ENCODE measurements around the gene PFN3.

DNA sequence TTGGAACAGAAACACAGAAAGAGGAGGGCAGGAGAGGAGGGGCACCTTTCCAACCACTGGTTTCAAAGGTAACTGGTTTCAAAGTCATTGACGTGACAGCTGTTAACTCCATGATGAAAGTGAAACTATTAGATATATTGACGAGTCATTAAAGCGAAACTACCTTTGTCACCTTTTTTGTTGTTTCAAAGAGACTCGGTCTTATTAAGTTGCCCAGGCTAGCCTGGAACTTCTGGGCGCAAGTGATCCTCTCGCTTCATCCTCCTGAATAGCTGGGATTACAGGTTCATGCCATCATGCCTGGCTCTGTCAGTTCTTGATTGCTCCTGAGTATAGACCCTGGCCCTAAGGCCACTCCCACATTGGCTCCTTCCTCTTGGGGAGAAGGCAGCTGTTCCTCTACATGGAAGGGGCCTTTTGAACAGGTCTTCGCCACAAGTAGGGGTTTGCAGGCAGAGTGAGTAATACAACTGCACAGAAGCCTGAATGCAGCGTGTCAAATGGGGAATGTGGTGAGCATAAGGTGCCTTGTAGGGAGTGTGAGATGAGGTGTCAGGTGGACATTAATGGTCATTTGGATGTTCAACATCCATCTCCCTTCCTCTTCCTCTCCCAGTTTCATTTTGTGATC is 12.3 kb upstream of the PFN3 start:
- TF ChIP-seq EZH2phosphoT487 (IDR thresholded peaks at IDR 0.05) (no peak), EZH2 (IDR thresholded peaks at IDR 0.05) (no peak)
- TF ChIP-seq, protein P1, sequence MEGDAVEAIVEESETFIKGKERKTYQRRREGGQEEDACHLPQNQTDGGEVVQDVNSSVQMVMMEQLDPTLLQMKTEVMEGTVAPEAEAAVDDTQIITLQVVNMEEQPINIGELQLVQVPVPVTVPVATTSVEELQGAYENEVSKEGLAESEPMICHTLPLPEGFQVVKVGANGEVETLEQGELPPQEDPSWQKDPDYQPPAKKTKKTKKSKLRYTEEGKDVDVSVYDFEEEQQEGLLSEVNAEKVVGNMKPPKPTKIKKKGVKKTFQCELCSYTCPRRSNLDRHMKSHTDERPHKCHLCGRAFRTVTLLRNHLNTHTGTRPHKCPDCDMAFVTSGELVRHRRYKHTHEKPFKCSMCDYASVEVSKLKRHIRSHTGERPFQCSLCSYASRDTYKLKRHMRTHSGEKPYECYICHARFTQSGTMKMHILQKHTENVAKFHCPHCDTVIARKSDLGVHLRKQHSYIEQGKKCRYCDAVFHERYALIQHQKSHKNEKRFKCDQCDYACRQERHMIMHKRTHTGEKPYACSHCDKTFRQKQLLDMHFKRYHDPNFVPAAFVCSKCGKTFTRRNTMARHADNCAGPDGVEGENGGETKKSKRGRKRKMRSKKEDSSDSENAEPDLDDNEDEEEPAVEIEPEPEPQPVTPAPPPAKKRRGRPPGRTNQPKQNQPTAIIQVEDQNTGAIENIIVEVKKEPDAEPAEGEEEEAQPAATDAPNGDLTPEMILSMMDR (IDR thresholded peaks at IDR 0.05), result no peak
